ENCODE results near the gene CDYL. TPM values are rescaled to one million over a fixed set of nuclear protein-coding genes. Genes with fewer than 3 reads are reported as not detected.

CDYL gene
- total RNA-seq, 1 donor from 2014 or later, result 27.8 TPM

GRCh38 chr6:4906293-4907276 is 130.4 kb downstream of the CDYL start:
- peak in 1 of 2 donors; percentile 18 for DNase-seq (ENCODE audit: low read depth in 2 of 2)

GRCh38 chr6:4907602-4908001 is 131.4 kb downstream of the CDYL start:
- peak in 1 of 2 donors; percentile 26 for DNase-seq (ENCODE audit: low read depth in 2 of 2)

GRCh38 chr6:4908062-4908461 is 131.9 kb downstream of the CDYL start:
- DNase-seq (ENCODE audit: low read depth in 2 of 2), result no peak

- DNase-seq (ENCODE audit: low read depth in 2 of 2), result no peak
Measured at GRCh38 chr6:4909063-4909706, 133.0 kb downstream of the CDYL start.

GRCh38 chr6:4910037-4910760 is 134.0 kb downstream of the CDYL start:
- DNase-seq (ENCODE audit: low read depth in 2 of 2), result no peak

GRCh38 chr6:4912559-4912958 is 136.4 kb downstream of the CDYL start:
- DNase-seq (ENCODE audit: low read depth in 2 of 2), result no peak

GRCh38 chr6:4913705-4914419 is 137.7 kb downstream of the CDYL start:
- peak; percentile 21 to 51 for DNase-seq (ENCODE audit: low read depth in 2 of 2)

GRCh38 chr6:4914420-4915159 is 138.4 kb downstream of the CDYL start:
- no peak for DNase-seq (ENCODE audit: low read depth in 2 of 2)

GRCh38 chr6:4916954-4917561 is 140.9 kb downstream of the CDYL start:
- DNase-seq (ENCODE audit: low read depth in 2 of 2), result no peak

GRCh38 chr6:4920914-4921410 is 144.8 kb downstream of the CDYL start:
- DNase-seq (ENCODE audit: low read depth in 2 of 2), result peak; percentile 20 to 54

GRCh38 chr6:4922488-4923037 is 146.4 kb downstream of the CDYL start:
- peak; percentile 33 to 62 for DNase-seq (ENCODE audit: low read depth in 2 of 2)

- DNase-seq (ENCODE audit: low read depth in 2 of 2), result no peak
Measured at GRCh38 chr6:4923081-4923480, 146.9 kb downstream of the CDYL start.

- no peak for DNase-seq (ENCODE audit: low read depth in 2 of 2)
Measured at GRCh38 chr6:4924661-4925271, 148.6 kb downstream of the CDYL start.

- DNase-seq (ENCODE audit: low read depth in 2 of 2), result no peak
Measured at GRCh38 chr6:4925580-4925979, 149.4 kb downstream of the CDYL start.

GRCh38 chr6:4928426-4928825 is 152.2 kb downstream of the CDYL start:
- DNase-seq (ENCODE audit: low read depth in 2 of 2), result no peak

- no peak for DNase-seq (ENCODE audit: low read depth in 2 of 2)
Measured at GRCh38 chr6:4929097-4929718, 153.0 kb downstream of the CDYL start.

- no peak for DNase-seq (ENCODE audit: low read depth in 2 of 2)
Measured at GRCh38 chr6:4930025-4930691, 154.0 kb downstream of the CDYL start.

GRCh38 chr6:4931530-4932227 is 155.5 kb downstream of the CDYL start:
- DNase-seq (ENCODE audit: low read depth in 2 of 2), result no peak

All from lung microvascular endothelial cell (primary cell).